ENCODE data around the gene RSL1D1.

RSL1D1 gene

GRCh38 chr16:11886881-11887280, 35.5 kb upstream of the RSL1D1 start:
- H3K27ac ChIP-seq (replicated peaks): no peak overlapping the region
- H3K27me3 ChIP-seq (ENCODE audit: insufficient read depth, poor library complexity, severe bottlenecking): no peaks in the 10 kb centered on the region
- no peak overlapping the region for H3K4me3 ChIP-seq (replicated peaks; ENCODE audit: insufficient read depth, low read length)
- DNase-seq (ENCODE audit: low read depth in 1 of 2, low spot score in 1 of 2): no peak
- no peak for TF ChIP-seq REST (IDR thresholded peaks at IDR 0.05; ENCODE audit: insufficient replicate concordance, low read depth)
- no peak for TF ChIP-seq POLR2AphosphoS5 (IDR thresholded peaks at IDR 0.05; ENCODE audit: low read depth)
- no peak for TF ChIP-seq CTCF (IDR thresholded peaks at IDR 0.05; ENCODE audit: insufficient read depth, low read length)
- TF ChIP-seq GABPA (IDR thresholded peaks at IDR 0.05; ENCODE audit: low read depth): no peak
- TF ChIP-seq SPI1 (IDR thresholded peaks at IDR 0.05; ENCODE audit: borderline replicate concordance, low read depth): no peak

- no peak overlapping the region for H3K27ac ChIP-seq (replicated peaks)
- DNase-seq (ENCODE audit: low read depth in 1 of 2, low spot score in 1 of 2): no peak
- TF ChIP-seq POLR2AphosphoS5 (IDR thresholded peaks at IDR 0.05; ENCODE audit: low read depth): no peak
- TF ChIP-seq CTCF (IDR thresholded peaks at IDR 0.05; ENCODE audit: insufficient read depth, low read length): no peak
- no peak for TF ChIP-seq REST (IDR thresholded peaks at IDR 0.05; ENCODE audit: insufficient replicate concordance, low read depth)
- no peak for TF ChIP-seq SPI1 (IDR thresholded peaks at IDR 0.05; ENCODE audit: borderline replicate concordance, low read depth)
- TF ChIP-seq GABPA (IDR thresholded peaks at IDR 0.05; ENCODE audit: low read depth): no peak
These were observed 32.7 kb upstream of the RSL1D1 start for GRCh38 chr16:11884035-11884434.

GRCh38 chr16:11880007-11880406, 28.7 kb upstream of the RSL1D1 start:
- no peak for DNase-seq (ENCODE audit: low read depth in 1 of 2, low spot score in 1 of 2)
- Histone ChIP-seq H3K4me3 (replicated peaks; ENCODE audit: insufficient read depth, low read length) (no peak overlapping the region), H3K27ac (replicated peaks) (no peak overlapping the region), H3K27me3 (ENCODE audit: insufficient read depth, poor library complexity, severe bottlenecking) (no peaks in the 10 kb centered on the region)
- TF ChIP-seq CTCF (IDR thresholded peaks at IDR 0.05; ENCODE audit: insufficient read depth, low read length) (no peak), SPI1 (IDR thresholded peaks at IDR 0.05; ENCODE audit: borderline replicate concordance, low read depth) (no peak), POLR2AphosphoS5 (IDR thresholded peaks at IDR 0.05; ENCODE audit: low read depth) (no peak), REST (IDR thresholded peaks at IDR 0.05; ENCODE audit: insufficient replicate concordance, low read depth) (no peak), GABPA (IDR thresholded peaks at IDR 0.05; ENCODE audit: low read depth) (no peak)

More at GRCh38 chr16:11884035-11884434, 32.7 kb upstream of the RSL1D1 start:
- Histone ChIP-seq H3K27me3 (ENCODE audit: insufficient read depth, poor library complexity, severe bottlenecking) (no peaks in the 10 kb centered on the region), H3K4me3 (replicated peaks; ENCODE audit: insufficient read depth, low read length) (no peak overlapping the region)
